ENCODE data around the gene LRRC4C.
"Not testable (repeated sequence)": the region's sequence is repeated elsewhere in the genome, so short reads cannot be mapped to it uniquely, and the experiment has no call there.

The LRRC4C gene

DNA sequence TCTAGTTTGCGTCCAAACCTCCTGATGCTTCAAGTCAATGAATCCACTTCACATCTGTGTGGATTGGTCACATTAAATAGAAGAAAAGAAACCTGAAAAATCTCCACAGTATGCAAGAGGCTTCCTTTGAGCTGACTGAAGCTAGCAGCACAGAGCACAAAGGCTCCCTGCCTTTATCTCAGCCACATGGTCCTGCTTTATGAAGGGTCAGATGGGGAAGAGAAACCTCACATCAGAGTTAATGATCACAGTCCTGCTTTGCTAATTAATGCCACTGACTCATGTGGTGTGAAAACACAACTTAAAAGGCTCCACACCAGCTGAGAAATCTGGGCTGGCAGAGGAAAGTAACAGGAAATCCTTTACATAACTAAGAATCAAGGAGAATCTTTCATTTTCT, 1291.0 kb downstream of the LRRC4C start:
- DNase-seq (ENCODE audit: low spot score), result no peak

GRCh38 chr11:40167805-40168204, 1291.6 kb downstream of the LRRC4C start:
- DNase-seq (ENCODE audit: low spot score), result not testable (repeated sequence)

- no peak for DNase-seq (ENCODE audit: low spot score)
Observed at GRCh38 chr11:40166892-40167291, 1292.6 kb downstream of the LRRC4C start.

GRCh38 chr11:40162901-40163883, 1296.3 kb downstream of the LRRC4C start:
- no peak for DNase-seq (ENCODE audit: low spot score)

GRCh38 chr11:40161854-40162410, 1297.5 kb downstream of the LRRC4C start:
- no peak for DNase-seq (ENCODE audit: low spot score)

DNA sequence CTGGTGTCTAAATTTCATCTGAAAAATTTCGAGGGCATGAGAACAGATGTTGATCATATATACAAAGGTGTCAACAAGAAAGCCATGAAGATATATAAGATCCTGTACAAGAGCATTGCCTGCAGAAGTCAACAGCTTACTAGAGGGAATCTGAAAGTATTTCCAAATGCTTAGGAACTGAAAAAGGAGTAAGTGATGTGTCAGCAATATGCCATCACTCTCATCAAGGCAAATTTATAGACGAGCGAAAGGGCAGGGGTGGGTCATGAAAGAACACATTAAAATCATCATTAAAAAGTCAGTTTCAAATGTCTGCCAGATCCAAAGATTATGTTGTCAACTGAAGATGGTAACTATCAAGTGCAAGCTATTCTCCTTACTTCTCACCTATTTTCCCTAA, 1299.0 kb downstream of the LRRC4C start:
- DNase-seq (ENCODE audit: low spot score), result no peak

DNA sequence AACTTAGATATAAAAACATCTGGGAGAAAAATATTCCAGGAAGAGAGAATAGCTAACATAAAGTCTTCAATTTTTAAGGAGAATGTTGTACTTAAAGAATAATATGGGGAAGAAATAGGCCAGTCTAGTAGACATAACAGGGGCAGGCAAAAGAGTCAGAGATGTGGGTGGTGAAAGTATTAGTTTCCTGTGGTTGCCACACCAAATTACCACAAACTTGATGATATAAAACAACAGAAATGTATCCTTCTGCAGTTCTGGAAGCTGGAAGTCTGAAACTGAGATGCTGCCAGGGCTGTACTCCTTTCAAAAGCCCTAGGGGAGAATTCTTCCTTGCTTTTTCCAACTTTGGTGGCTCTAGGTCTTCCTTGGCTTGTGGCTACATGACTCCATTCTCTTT, 1309.7 kb downstream of the LRRC4C start:
- DNase-seq (ENCODE audit: low spot score), result no peak

GRCh38 chr11:40140560-40140959, 1318.9 kb downstream of the LRRC4C start:
- DNase-seq (ENCODE audit: low spot score), result no peak

DNA sequence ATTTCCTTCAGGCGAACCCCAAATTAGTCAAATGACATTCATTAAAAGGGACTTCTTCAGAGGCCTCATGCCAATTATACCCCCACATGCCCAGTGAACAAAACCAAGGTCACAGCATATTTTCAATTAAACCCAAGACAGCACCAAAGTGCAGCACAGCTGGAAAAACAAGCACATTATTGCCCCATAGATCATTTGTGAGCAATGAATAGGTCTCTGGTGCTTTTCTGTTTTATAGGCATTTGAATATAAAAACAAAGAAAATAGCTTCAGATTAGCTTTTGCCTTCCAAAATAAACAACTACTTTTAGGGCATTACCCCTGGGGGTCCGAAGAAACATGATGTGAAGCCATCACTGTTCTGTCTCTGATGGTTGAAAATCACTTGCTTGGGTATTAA, 1319.9 kb downstream of the LRRC4C start:
- no peak for DNase-seq (ENCODE audit: low spot score)

- no peak for DNase-seq (ENCODE audit: low spot score)
Observed at GRCh38 chr11:40139066-40139465, 1320.4 kb downstream of the LRRC4C start.

GRCh38 chr11:40134820-40135570, 1324.5 kb downstream of the LRRC4C start:
- no peak for DNase-seq (ENCODE audit: low spot score)

DNA sequence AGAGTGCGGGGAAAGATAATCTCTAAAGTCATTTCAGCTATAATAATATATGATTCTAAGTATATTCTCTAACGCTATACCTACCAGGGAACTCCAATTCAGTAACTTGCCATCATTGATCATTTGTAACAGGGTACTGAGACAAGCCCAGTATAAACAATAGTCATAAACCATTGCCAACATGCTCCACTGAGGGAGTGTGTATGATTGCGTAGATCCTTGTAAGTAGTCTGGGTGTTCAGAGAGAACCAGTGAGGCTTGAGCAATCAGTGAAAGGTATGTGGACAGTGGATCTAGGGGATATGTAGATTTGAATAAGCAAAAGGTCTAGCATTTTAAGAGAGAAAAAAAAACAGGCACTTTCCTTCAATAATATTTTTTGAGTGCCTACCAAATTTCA, 1326.0 kb downstream of the LRRC4C start:
- DNase-seq (ENCODE audit: low spot score), result no peak

- no peak for DNase-seq (ENCODE audit: low spot score)
Observed at GRCh38 chr11:40132912-40133311, 1326.5 kb downstream of the LRRC4C start.

DNA sequence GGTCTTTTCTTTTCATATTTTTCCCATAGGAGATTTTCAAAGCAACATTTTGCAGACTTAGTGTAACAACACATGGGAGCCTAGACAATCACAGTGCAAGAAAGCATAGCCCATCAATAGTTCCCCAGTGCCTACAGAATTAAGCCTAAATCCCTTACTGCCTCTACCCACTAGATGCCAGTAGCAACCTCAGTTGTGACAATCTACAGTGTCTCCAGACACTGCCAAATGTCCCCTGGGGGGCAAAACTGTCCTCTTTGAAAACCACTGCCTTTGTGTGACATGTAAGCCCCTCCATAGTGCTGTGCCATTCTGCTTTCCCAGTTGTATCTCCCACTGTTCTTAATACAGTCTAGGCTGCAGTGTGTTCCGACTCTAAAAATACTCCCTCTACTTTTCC, 1329.0 kb downstream of the LRRC4C start:
- DNase-seq (ENCODE audit: low spot score), result peak; percentile 54

DNA sequence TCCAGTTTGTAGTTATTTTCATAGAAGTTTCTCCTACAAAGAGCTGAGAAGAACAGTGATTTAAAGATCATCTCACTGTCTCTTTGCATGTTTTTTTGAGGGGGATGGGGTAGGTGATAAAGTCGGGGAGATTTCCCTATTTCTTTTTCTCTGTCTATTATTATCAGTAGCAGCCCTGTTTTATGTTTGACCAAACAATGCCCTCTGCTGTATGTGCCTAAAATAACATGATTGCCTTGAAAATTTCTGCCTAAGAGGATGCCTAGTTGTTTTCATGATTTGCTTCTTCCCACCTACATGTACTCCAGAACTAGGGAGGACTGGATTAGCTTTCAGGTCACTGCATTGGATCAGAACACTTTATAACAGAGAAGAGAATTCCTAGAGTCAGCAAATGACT, 1330.2 kb downstream of the LRRC4C start:
- no peak for DNase-seq (ENCODE audit: low spot score)

DNA sequence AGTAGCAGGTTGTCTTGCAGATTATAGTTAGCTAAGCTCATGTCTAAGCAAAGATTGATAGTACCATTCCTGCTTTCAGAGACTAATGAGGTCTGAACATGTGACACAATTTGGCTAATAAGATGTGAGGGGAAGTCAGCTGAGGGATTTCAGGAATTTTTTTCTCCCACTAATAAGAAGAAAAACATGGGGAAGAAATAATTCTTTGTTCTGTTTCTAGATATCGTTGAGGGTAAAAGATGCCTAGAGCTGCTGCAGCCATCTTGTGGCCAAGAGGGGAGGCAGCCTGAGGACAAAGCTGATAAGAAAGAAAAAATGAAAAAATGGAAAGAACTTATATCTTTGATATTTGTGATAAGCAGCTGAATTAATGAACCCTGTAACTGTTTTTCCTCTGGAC, 1334.4 kb downstream of the LRRC4C start:
- DNase-seq (ENCODE audit: low spot score), result no peak

DNA sequence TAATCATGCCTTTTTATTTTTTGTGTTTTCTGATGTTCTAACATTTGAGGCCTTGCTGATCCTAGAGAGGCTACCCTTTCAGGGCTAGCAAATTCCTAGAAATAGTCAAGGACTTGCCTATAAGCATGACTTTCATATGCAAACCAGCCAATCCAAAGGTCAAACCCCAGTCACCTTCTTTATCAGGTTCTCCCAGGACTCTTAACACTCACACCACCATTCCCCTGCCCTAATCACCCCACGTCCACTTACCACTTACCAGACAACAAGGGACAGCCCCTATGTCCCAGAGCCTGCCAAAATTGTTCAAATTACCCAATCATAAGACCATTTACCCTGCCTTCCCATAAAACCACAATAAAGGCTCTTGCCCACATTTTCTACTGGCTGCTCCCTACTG, 1339.8 kb downstream of the LRRC4C start:
- DNase-seq (ENCODE audit: low spot score), result no peak

DNA sequence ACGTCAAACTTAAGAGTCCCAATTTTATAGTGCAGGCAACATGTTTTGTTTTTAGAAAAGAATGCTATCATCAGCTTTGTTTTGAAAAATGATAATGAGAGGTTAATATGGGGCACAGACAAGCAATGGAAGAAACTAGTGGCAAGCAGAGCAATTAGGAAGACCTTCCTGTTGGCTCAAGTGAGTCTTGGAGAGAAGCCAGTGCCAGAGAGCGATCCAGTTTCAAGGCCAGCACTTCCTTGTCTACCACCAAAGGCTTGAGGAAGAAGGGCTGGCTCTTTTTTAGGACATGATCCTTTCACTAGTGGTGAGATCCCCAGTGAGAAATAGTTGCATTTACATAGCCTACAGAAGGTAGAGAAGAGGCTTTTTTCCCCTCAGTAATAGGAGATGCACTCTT, 1340.7 kb downstream of the LRRC4C start:
- no peak for DNase-seq (ENCODE audit: low spot score)

- DNase-seq (ENCODE audit: low spot score), result no peak
Observed at GRCh38 chr11:40118026-40118425, 1341.4 kb downstream of the LRRC4C start.

GRCh38 chr11:40104941-40105550, 1354.4 kb downstream of the LRRC4C start:
- DNase-seq (ENCODE audit: low spot score), result no peak

DNA sequence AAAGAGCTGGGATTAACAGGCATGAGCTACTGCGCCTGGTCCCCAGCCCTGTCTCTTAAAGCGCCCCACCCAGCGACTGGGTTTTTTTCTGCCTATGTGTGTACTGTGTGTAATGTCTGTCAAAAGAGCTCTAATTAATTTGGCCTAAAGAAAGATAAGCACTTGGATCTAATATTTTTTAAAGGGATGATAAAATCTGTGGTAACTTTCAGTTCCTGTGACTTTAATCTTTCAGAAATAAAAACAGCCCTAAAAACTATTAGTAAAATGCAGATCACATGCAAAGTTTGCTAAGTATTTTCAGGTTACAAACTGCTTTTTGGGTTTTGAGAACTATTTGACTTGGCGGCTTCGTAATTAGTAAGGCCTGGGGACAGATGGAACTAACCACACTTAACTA, 1358.7 kb downstream of the LRRC4C start:
- DNase-seq (ENCODE audit: low spot score), result no peak

DNA sequence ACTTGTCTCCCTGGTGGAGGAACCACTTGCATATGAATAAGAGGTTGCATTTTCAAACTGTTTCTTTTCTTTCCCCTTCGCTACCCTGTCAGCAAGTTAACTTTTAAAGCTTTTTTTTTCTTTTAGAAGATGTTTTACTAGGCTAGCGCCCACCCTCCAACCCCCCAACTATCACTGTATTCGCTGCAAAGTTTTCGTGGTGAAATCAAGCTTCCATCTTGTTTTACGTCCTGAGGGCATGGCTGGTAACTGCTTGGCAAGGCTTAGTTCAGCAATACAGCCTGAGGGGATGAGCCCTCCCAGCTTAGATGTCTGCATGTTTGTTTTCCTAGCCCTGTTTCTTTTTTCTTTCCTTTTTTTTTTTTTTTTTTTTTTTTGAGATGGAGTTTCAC, 1359.3 kb downstream of the LRRC4C start:
- no peak for DNase-seq (ENCODE audit: low spot score)
